ENCODE results near the gene PLA2G3.

DNA sequence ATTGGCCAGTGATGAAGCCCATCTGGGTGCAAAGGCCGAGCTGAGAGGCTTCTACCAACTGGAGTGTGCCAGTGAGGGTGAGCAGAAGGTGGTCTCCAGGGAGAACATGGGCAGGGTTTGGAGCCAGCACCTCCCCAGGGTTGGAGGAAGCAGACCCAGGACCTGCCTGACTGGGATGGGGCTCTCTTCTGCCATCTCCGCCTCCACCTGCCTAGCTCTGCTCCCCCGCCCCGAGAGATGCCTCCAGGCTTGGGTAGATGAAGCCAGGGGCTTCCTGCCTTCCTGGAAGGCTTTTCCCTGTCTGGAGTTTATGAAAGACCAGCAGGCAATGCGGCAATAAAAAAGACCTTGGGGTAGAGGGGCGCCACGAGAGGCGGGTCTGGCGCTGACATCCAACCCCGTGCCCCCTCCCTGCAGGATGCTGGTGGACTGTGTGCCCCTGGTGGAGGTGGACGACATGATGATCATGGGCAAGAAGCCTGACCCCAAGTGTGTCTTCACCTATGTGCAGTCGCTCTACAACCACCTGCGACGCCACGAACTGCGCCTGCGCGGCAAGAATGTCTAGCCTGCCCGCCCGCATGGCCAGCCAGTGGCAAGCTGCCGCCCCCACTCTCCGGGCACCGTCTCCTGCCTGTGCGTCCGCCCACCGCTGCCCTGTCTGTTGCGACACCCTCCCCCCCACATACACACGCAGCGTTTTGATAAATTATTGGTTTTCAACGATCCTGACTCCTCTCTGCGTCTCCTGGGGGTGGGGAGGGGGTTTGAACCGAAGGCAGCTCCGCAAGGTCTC lies 36.2 kb downstream of the PLA2G3 start:
- TF ChIP-seq NFIC (IDR thresholded peaks at IDR 0.05), result no peak
- no peak for TF ChIP-seq CREB1 (IDR thresholded peaks at IDR 0.05; ENCODE audit: low read depth)
- TF ChIP-seq, protein P1, sequence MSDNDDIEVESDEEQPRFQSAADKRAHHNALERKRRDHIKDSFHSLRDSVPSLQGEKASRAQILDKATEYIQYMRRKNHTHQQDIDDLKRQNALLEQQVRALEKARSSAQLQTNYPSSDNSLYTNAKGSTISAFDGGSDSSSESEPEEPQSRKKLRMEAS (IDR thresholded peaks at IDR 0.05), result no peak
- no peak for TF ChIP-seq REST (IDR thresholded peaks at IDR 0.05; ENCODE audit: low read depth)
- TF ChIP-seq TAF1 (IDR thresholded peaks at IDR 0.05; ENCODE audit: low read depth), result no peak
- no peak for TF ChIP-seq EP300 (IDR thresholded peaks at IDR 0.05; ENCODE audit: borderline replicate concordance)
- TF ChIP-seq EGR1 (IDR thresholded peaks at IDR 0.05), result no peak
- no peak for TF ChIP-seq TCF12 (IDR thresholded peaks at IDR 0.05; ENCODE audit: low read depth)
- TF ChIP-seq CEBPB (IDR thresholded peaks at IDR 0.05), result no peak
- TF ChIP-seq FOXM1 (IDR thresholded peaks at IDR 0.05; ENCODE audit: borderline replicate concordance, low read depth), result no peak
- no peak for TF ChIP-seq YY1 (IDR thresholded peaks at IDR 0.05; ENCODE audit: low read depth)
